GM23338 (cell line): ENCODE results near the gene ITIH6. TPM values are rescaled to one million over a fixed set of nuclear protein-coding genes. Genes with fewer than 3 reads are reported as not detected.
A peak's percentile ranks its signal among the peaks of the same experiment; 100 is the strongest.

Source experiments
- ATAC-seq: fragments of 200-7000 bp; cut with Tn5 transposase; 3 replicates; pipeline ENCODE4 v1.9.1; 2020
- DNase-seq: peaks from one replicate; pipeline ENCODE4 v3.0.0-alpha.2; 2015; ENCODE audit warnings: low spot score
- H2AFZ ChIP-seq: fragments of 200-600 bp; sonication (generic); 2 replicates; pipeline ENCODE4 v1.8.0; 2016; ENCODE audit warnings: antibody characterized with exemption, mild to moderate bottlenecking, moderate library complexity
- H3F3A ChIP-seq: fragments of 200-600 bp; sonication (generic); replicated peaks from 2 replicates; pipeline ENCODE4 v1.8.0; 2017; ENCODE audit warnings: antibody characterized with exemption, mixed run types, low read depth
- H3K27ac ChIP-seq: fragments of 200-600 bp; sonication (generic); 2 replicates; pipeline ENCODE4 v1.6.1; 2016; ENCODE audit warnings: low read depth
- H3K27me3 ChIP-seq: fragments of 200-600 bp; sonication (generic); 2 replicates; pipeline ENCODE4 v1.8.0; 2016; ENCODE audit warnings: mild to moderate bottlenecking, mixed run types, moderate library complexity; ENCODE audit not compliant: insufficient read depth
- H3K36me3 ChIP-seq: fragments of 200-600 bp; sonication (generic); 2 replicates; pipeline ENCODE4 v1.8.0; 2016; ENCODE audit warnings: mild to moderate bottlenecking; ENCODE audit not compliant: insufficient read depth
- H3K4me1 ChIP-seq: fragments of 200-600 bp; sonication (generic); 2 replicates; pipeline ENCODE4 v1.8.0; 2016; ENCODE audit warnings: mild to moderate bottlenecking, moderate library complexity; ENCODE audit not compliant: insufficient read depth
- H3K4me2 ChIP-seq: fragments of 200-600 bp; sonication (generic); 2 replicates; pipeline ENCODE4 v1.7.1; 2017; ENCODE audit warnings: mixed run types
- H3K4me3 ChIP-seq: fragments of 200-600 bp; sonication (generic); 2 replicates; pipeline ENCODE4 v1.6.1; 2016; ENCODE audit warnings: mixed run types
- H3K79me2 ChIP-seq: fragments of 200-600 bp; sonication (generic); replicated peaks from 2 replicates; pipeline ENCODE4 v1.8.0; 2017; ENCODE audit warnings: mild to moderate bottlenecking; ENCODE audit not compliant: insufficient read depth
- H3K9me2 ChIP-seq: fragments of 200-600 bp; sonication (generic); 2 replicates; pipeline ENCODE4 v1.8.0; 2017; ENCODE audit not compliant: insufficient read depth
- H4K20me1 ChIP-seq: fragments of 200-600 bp; sonication (generic); replicated peaks from 2 replicates; pipeline ENCODE4 v1.8.0; 2017; ENCODE audit warnings: mild to moderate bottlenecking; ENCODE audit not compliant: insufficient read depth
- H3K27ac Mint-ChIP-seq: 2 replicates; pipeline ENCODE4 v1.8.0; 2020; ENCODE audit warnings: inconsistent platforms, mild to moderate bottlenecking, moderate library complexity, mixed read lengths
- H3K27me3 Mint-ChIP-seq: 3 replicates; pipeline ENCODE4 v1.8.0; 2022; ENCODE audit warnings: low read depth, mild to moderate bottlenecking, moderate library complexity, mixed read lengths, inconsistent platforms; ENCODE audit not compliant: insufficient read depth, poor library complexity
- H3K36me3 Mint-ChIP-seq: 3 replicates; pipeline ENCODE4 v1.8.0; 2021; ENCODE audit warnings: low read depth, mild to moderate bottlenecking, inconsistent platforms, moderate library complexity, mixed read lengths
- H3K4me1 Mint-ChIP-seq: 3 replicates; pipeline ENCODE4 v1.8.0; 2020; ENCODE audit warnings: mild to moderate bottlenecking, inconsistent platforms, mixed read lengths
- H3K4me3 Mint-ChIP-seq: 3 replicates; pipeline ENCODE4 v1.8.0; 2021; ENCODE audit warnings: moderate library complexity, mild to moderate bottlenecking, inconsistent platforms, mixed read lengths
- H3K9me3 Mint-ChIP-seq: 3 replicates; pipeline ENCODE4 v1.8.0; 2020; ENCODE audit warnings: moderate library complexity, mild to moderate bottlenecking, inconsistent platforms, mixed read lengths
- CREB1 ChIP-seq: fragments of 250-450 bp; sonication (Bioruptor Pico); IDR thresholded peaks from 2 replicates; pipeline ENCODE4 v1.5.0; 2020; ENCODE audit warnings: low read depth, mild to moderate bottlenecking, moderate library complexity
- EZH2 ChIP-seq: fragments of 200-600 bp; sonication (generic); IDR thresholded peaks from one replicate; pipeline ENCODE4 v1.8.0; 2017; ENCODE audit warnings: antibody characterized with exemption, mild to moderate bottlenecking, low read depth; ENCODE audit not compliant: unreplicated experiment
- JUNB ChIP-seq: IDR thresholded peaks from one replicate; pipeline ENCODE4 v1.6.1; 2016; ENCODE audit warnings: antibody characterized with exemption; ENCODE audit not compliant: unreplicated experiment
- ZNF114 ChIP-seq: fragments of 250-450 bp; sonication (Bioruptor Pico); IDR thresholded peaks from 2 replicates; pipeline ENCODE4 v1.5.0; 2020; ENCODE audit warnings: mild to moderate bottlenecking, moderate library complexity
- ZNF331 ChIP-seq: fragments of 250-450 bp; sonication (Bioruptor Pico); IDR thresholded peaks from 2 replicates; pipeline ENCODE4 v1.5.0; 2020; ENCODE audit warnings: low read depth, mild to moderate bottlenecking, moderate library complexity
- polyA plus RNA-seq: library from polyadenylated mRNA; unstranded; fragments of >200 nt; fragmentation: Nextera tagmentation; extraction: Ambion mirVana; gene quantifications from 2 replicates; pipeline ENCODE4 v1.2.1, GENCODE V29; 2016
- total RNA-seq: library from RNA; depleted of rRNA; stranded (reverse); fragments of >200 nt; shearing (Covaris generic); gene quantifications from 2 replicates; pipeline ENCODE4 v1.2.3, GENCODE V29; 2014
- TF ChIP-seq, protein P1 (sequence below): fragments of 250-450 bp; sonication (Bioruptor Pico); IDR thresholded peaks from 2 replicates; pipeline ENCODE4 v1.5.0; 2020; ENCODE audit warnings: mild to moderate bottlenecking, moderate library complexity
- TF ChIP-seq, protein P2 (sequence below): IDR thresholded peaks from one replicate; pipeline ENCODE4 v1.6.1; 2018; ENCODE audit warnings: antibody characterized with exemption; ENCODE audit not compliant: unreplicated experiment

ITIH6 gene
- total and polyA plus RNA-seq, 2 experiments from 2014 or later: not detected

DNA sequence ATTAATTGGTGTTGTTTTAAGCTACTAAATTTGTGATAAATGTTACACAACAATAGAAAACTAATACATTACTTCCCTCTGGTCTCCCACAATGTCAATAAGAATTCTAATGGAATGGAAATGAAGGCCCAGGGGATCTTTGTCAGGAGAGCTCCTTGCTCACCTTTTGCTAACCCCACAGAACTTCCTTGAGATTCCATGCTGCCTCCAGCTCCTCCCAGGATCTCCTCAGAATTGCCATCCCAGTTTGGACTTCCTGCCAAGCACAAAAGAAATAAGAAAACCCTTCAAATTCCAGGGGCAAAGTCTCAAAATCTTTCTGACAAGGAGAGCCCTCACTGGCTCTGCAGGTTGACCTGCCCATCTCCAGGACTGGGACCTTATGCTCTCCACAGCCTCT is 43.2 kb downstream of the ITIH6 start:
- no peak for TF ChIP-seq ZNF114
- TF ChIP-seq, protein P1, sequence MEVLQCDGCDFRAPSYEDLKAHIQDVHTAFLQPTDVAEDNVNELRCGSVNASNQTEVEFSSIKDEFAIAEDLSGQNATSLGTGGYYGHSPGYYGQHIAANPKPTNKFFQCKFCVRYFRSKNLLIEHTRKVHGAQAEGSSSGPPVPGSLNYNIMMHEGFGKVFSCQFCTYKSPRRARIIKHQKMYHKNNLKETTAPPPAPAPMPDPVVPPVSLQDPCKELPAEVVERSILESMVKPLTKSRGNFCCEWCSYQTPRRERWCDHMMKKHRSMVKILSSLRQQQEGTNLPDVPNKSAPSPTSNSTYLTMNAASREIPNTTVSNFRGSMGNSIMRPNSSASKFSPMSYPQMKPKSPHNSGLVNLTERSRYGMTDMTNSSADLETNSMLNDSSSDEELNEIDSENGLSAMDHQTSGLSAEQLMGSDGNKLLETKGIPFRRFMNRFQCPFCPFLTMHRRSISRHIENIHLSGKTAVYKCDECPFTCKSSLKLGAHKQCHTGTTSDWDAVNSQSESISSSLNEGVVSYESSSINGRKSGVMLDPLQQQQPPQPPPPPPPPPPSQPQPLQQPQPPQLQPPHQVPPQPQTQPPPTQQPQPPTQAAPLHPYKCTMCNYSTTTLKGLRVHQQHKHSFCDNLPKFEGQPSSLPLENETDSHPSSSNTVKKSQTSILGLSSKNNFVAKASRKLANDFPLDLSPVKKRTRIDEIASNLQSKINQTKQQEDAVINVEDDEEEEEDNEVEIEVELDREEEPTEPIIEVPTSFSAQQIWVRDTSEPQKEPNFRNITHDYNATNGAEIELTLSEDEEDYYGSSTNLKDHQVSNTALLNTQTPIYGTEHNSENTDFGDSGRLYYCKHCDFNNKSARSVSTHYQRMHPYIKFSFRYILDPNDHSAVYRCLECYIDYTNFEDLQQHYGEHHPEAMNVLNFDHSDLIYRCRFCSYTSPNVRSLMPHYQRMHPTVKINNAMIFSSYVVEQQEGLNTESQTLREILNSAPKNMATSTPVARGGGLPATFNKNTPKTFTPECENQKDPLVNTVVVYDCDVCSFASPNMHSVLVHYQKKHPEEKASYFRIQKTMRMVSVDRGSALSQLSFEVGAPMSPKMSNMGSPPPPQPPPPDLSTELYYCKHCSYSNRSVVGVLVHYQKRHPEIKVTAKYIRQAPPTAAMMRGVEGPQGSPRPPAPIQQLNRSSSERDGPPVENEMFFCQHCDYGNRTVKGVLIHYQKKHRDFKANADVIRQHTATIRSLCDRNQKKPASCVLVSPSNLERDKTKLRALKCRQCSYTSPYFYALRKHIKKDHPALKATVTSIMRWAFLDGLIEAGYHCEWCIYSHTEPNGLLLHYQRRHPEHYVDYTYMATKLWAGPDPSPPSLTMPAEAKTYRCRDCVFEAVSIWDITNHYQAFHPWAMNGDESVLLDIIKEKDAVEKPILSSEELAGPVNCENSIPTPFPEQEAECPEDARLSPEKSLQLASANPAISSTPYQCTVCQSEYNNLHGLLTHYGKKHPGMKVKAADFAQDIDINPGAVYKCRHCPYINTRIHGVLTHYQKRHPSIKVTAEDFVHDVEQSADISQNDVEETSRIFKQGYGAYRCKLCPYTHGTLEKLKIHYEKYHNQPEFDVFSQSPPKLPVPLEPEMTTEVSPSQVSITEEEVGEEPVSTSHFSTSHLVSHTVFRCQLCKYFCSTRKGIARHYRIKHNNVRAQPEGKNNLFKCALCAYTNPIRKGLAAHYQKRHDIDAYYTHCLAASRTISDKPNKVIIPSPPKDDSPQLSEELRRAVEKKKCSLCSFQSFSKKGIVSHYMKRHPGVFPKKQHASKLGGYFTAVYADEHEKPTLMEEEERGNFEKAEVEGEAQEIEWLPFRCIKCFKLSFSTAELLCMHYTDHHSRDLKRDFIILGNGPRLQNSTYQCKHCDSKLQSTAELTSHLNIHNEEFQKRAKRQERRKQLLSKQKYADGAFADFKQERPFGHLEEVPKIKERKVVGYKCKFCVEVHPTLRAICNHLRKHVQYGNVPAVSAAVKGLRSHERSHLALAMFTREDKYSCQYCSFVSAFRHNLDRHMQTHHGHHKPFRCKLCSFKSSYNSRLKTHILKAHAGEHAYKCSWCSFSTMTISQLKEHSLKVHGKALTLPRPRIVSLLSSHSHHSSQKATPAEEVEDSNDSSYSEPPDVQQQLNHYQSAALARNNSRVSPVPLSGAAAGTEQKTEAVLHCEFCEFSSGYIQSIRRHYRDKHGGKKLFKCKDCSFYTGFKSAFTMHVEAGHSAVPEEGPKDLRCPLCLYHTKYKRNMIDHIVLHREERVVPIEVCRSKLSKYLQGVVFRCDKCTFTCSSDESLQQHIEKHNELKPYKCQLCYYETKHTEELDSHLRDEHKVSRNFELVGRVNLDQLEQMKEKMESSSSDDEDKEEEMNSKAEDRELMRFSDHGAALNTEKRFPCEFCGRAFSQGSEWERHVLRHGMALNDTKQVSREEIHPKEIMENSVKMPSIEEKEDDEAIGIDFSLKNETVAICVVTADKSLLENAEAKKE (CRISPR knock-in tag): peak; percentile 86
- no peak for TF ChIP-seq JUNB
- no peak for TF ChIP-seq EZH2
- TF ChIP-seq, protein P2, sequence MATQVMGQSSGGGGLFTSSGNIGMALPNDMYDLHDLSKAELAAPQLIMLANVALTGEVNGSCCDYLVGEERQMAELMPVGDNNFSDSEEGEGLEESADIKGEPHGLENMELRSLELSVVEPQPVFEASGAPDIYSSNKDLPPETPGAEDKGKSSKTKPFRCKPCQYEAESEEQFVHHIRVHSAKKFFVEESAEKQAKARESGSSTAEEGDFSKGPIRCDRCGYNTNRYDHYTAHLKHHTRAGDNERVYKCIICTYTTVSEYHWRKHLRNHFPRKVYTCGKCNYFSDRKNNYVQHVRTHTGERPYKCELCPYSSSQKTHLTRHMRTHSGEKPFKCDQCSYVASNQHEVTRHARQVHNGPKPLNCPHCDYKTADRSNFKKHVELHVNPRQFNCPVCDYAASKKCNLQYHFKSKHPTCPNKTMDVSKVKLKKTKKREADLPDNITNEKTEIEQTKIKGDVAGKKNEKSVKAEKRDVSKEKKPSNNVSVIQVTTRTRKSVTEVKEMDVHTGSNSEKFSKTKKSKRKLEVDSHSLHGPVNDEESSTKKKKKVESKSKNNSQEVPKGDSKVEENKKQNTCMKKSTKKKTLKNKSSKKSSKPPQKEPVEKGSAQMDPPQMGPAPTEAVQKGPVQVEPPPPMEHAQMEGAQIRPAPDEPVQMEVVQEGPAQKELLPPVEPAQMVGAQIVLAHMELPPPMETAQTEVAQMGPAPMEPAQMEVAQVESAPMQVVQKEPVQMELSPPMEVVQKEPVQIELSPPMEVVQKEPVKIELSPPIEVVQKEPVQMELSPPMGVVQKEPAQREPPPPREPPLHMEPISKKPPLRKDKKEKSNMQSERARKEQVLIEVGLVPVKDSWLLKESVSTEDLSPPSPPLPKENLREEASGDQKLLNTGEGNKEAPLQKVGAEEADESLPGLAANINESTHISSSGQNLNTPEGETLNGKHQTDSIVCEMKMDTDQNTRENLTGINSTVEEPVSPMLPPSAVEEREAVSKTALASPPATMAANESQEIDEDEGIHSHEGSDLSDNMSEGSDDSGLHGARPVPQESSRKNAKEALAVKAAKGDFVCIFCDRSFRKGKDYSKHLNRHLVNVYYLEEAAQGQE: no peak
- TF ChIP-seq ZNF331: no peak
- no peak for TF ChIP-seq CREB1 (CRISPR knock-in tag)
- Histone ChIP-seq H2AFZ (no peak overlapping the region), H3K27ac (no peak overlapping the region), H3K36me3 (no peaks in the 10 kb centered on the region), H3K4me2 (no peak overlapping the region), H3K27me3 (no peaks in the 10 kb centered on the region), H3K9me2 (no peaks in the 10 kb centered on the region), H3F3A (no peaks in the 10 kb centered on the region), H3K79me2 (no peaks in the 10 kb centered on the region), H3K4me3 (no peak overlapping the region), H4K20me1 (no peaks in the 10 kb centered on the region), H3K4me1 (no peaks in the 10 kb centered on the region)
- DNase-seq: peak; percentile 1
- ATAC-seq: peak; percentile 44; the same call in 2 of the 3 replicates
- Mint-ChIP-seq H3K36me3 (no peaks in the 10 kb centered on the region; the same call in 2 of the 3 replicates), H3K4me1 (peaks cover 25% of the 10 kb centered on the region), H3K9me3 (no peaks in the 10 kb centered on the region), H3K4me3 (no peak overlapping the region), H3K27ac (no peak overlapping the region), H3K27me3 (peaks cover 2% of the 10 kb centered on the region)
